Astrocyte (in vitro differentiated cells and primary cell): ENCODE data around the gene DDN. TPM values are rescaled to one million over a fixed set of nuclear protein-coding genes. Genes with fewer than 3 reads are reported as not detected.

Source experiments
- DNase-seq: peaks from one replicate; pipeline ENCODE4 v3.0.0-alpha.2; 2010; ENCODE audit warnings: low read depth
- FAIRE-seq: peaks from 2 replicates; lab custom pipeline; 2011; peaks lifted over from hg19 to GRCh38; lab: Jason Lieb, UNC
- H2AFZ ChIP-seq: 2 replicates; pipeline ENCODE4 v1.6.0; 2012; ENCODE audit warnings: low read depth, low read length, inconsistent platforms
- H3K27ac ChIP-seq: 2 replicates; pipeline ENCODE4 v1.5.1; 2011; ENCODE audit warnings: low read depth, low read length, inconsistent platforms
- H3K27me3 ChIP-seq: 2 replicates; pipeline ENCODE4 v1.6.0; 2011; ENCODE audit warnings: low read length, inconsistent platforms; ENCODE audit not compliant: insufficient read depth
- H3K36me3 ChIP-seq: 2 replicates; pipeline ENCODE4 v1.5.1; 2011; ENCODE audit warnings: low read length, inconsistent platforms; ENCODE audit not compliant: insufficient read depth
- H3K4me1 ChIP-seq: 2 replicates; pipeline ENCODE4 v1.5.1; 2011; ENCODE audit warnings: low read length, inconsistent platforms; ENCODE audit not compliant: insufficient read depth
- H3K4me2 ChIP-seq: 2 replicates; pipeline ENCODE4 v1.6.0; 2012; ENCODE audit warnings: low read length, inconsistent platforms
- H3K4me3 ChIP-seq: 2 replicates; pipeline ENCODE4 v1.5.1; 2011; ENCODE audit warnings: low read depth, mild to moderate bottlenecking, low read length, inconsistent platforms; ENCODE audit not compliant: insufficient read depth
- H3K79me2 ChIP-seq: 2 replicates; pipeline ENCODE4 v1.6.0; 2012; ENCODE audit warnings: mild to moderate bottlenecking, low read length, inconsistent platforms; ENCODE audit not compliant: insufficient read depth
- H3K9ac ChIP-seq: 2 replicates; pipeline ENCODE4 v1.6.0; 2012; ENCODE audit warnings: mild to moderate bottlenecking, low read length, inconsistent platforms
- H3K9me3 ChIP-seq: 2 replicates; pipeline ENCODE4 v1.5.1; 2012; ENCODE audit warnings: low read depth, mild to moderate bottlenecking, low read length, inconsistent platforms; ENCODE audit not compliant: insufficient read depth
- H4K20me1 ChIP-seq: 2 replicates; pipeline ENCODE4 v1.6.0; 2012; ENCODE audit warnings: low read length, inconsistent platforms; ENCODE audit not compliant: insufficient read depth
- H3K27ac Mint-ChIP-seq: one replicate; pipeline ENCODE4 v1.8.0; 2021; ENCODE audit warnings: mild to moderate bottlenecking, mixed read lengths; ENCODE audit not compliant: unreplicated experiment
- H3K27me3 Mint-ChIP-seq: one replicate; pipeline ENCODE4 v1.8.0; 2021; ENCODE audit warnings: low read depth, mixed read lengths; ENCODE audit not compliant: unreplicated experiment
- H3K36me3 Mint-ChIP-seq: one replicate; pipeline ENCODE4 v1.8.0; 2021; ENCODE audit warnings: low read depth, mixed read lengths; ENCODE audit not compliant: unreplicated experiment
- H3K4me1 Mint-ChIP-seq: one replicate; pipeline ENCODE4 v1.8.0; 2021; ENCODE audit warnings: low read depth, mixed read lengths; ENCODE audit not compliant: unreplicated experiment
- H3K4me3 Mint-ChIP-seq: one replicate; pipeline ENCODE4 v1.8.0; 2021; ENCODE audit warnings: mild to moderate bottlenecking, moderate library complexity, mixed read lengths; ENCODE audit not compliant: unreplicated experiment
- H3K9me3 Mint-ChIP-seq: one replicate; pipeline ENCODE4 v1.8.0; 2021; ENCODE audit warnings: mild to moderate bottlenecking, mixed read lengths; ENCODE audit not compliant: unreplicated experiment
- CTCF ChIP-seq: IDR thresholded peaks from 2 replicates; pipeline ENCODE4 v1.5.1; 2011; ENCODE audit warnings: low read depth, mild to moderate bottlenecking, inconsistent platforms, low read length, moderate library complexity; ENCODE audit not compliant: insufficient read depth
- EZH2 ChIP-seq: IDR thresholded peaks from 2 replicates; pipeline ENCODE4 v1.6.1; 2012; ENCODE audit warnings: mild to moderate bottlenecking, low read length, inconsistent platforms; ENCODE audit not compliant: insufficient read depth
- total RNA-seq: library from RNA; stranded (reverse); gene quantifications from 2 replicates; pipeline ENCODE4 v1.2.1, GENCODE V29; 2021

The DDN gene
- total RNA-seq, 1 donor from 2014 or later = 0.50 TPM

DNA sequence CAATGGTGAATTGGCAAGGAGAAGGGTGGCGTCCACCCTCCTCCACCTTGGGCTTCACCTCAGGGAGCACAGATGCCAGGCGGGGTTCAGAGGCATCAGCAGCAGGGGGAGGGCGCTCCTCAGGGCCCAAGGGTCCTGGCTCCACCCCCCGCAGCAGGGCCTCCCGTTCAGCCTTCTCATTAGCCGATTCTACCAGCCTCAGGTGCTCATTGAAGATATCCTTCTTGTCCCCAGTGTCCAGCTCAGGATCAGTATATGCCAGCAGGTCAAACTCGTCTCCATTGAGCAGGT is 38.7 kb upstream of the DDN start:
- H3K9me3 Mint-ChIP-seq = no peaks in the 10 kb centered on the region
- H3K36me3 Mint-ChIP-seq = peaks cover 18% of the 10 kb centered on the region
- Histone ChIP-seq H2AFZ (no peak overlapping the region), H3K4me2 (no peak overlapping the region), H4K20me1 (peaks cover 81% of the 10 kb centered on the region), H3K36me3 (peaks cover 53% of the 10 kb centered on the region), H3K9me3 (no peaks in the 10 kb centered on the region), H3K27ac (no peak overlapping the region), H3K27me3 (no peaks in the 10 kb centered on the region), H3K9ac (no peak overlapping the region), H3K4me3 (no peak overlapping the region), H3K4me1 (no peaks in the 10 kb centered on the region), H3K79me2 (peaks cover 27% of the 10 kb centered on the region)
- TF ChIP-seq CTCF = no peak
- TF ChIP-seq EZH2 = no peak
- DNase-seq = no peak
- no peaks in the 10 kb centered on the region for H3K4me1 Mint-ChIP-seq
- H3K27me3 Mint-ChIP-seq = no peaks in the 10 kb centered on the region
- no peak overlapping the region for H3K27ac Mint-ChIP-seq
- H3K4me3 Mint-ChIP-seq = no peak overlapping the region
- no peak for FAIRE-seq

DNA sequence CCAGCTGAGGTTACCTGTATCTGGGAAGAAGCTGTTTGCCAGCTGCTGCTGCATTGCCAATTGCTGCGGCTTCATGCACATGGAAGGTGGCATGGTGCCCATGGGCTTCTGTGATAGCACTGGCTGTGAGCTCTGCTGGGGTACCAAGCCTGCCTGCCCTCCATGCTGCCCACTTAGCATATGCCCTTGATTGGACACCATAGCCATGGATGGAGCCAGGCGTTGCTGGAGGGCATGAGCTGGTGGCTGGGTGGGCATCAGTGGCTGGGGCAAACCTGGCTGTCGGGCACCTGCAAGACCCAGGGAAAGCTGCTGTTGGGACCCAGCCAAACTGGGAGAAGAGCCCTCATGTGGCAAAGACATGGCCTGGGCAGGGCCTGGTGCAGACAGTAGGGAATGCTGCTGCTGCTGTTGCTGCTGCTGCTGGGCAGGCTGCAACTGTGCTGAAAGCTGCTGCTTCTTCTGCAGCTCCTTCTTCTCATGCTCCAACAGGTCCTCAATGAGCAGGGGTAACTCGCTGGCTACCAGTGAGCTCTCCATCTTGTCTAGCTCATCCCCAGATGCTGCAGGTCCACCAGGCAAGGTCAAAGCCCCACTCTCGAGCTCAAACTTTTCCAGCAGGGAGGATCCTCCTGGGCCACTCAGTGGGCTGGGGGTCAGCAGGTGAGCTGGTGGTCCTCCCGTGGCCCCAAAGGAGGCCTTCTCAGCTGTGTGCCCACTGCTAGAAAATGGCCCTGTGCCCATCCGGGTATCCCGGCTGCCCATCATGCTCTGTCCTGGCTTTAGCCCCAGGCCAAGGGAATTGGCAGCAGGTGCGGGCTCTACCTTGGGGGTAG is 38.2 kb upstream of the DDN start:
- H3K9ac ChIP-seq = no peak overlapping the region
- H3K27ac ChIP-seq = no peak overlapping the region
- H3K36me3 Mint-ChIP-seq = peaks cover 18% of the 10 kb centered on the region
- no peak overlapping the region for H3K27ac Mint-ChIP-seq
- H3K4me2 ChIP-seq = no peak overlapping the region
- H3K4me3 Mint-ChIP-seq = no peak overlapping the region
- H3K9me3 ChIP-seq = no peaks in the 10 kb centered on the region
- no peak overlapping the region for H2AFZ ChIP-seq
- FAIRE-seq (no peak), DNase-seq (no peak)
- H3K4me1 Mint-ChIP-seq = no peaks in the 10 kb centered on the region
- no peak overlapping the region for H3K4me3 ChIP-seq
- H3K79me2 ChIP-seq = peaks cover 27% of the 10 kb centered on the region
- no peaks in the 10 kb centered on the region for H3K27me3 Mint-ChIP-seq
- TF ChIP-seq CTCF (no peak), EZH2 (no peak)
- H4K20me1 ChIP-seq = peaks cover 81% of the 10 kb centered on the region
- H3K27me3 ChIP-seq = no peaks in the 10 kb centered on the region
- no peaks in the 10 kb centered on the region for H3K4me1 ChIP-seq
- H3K36me3 ChIP-seq = peaks cover 48% of the 10 kb centered on the region
- H3K9me3 Mint-ChIP-seq = no peaks in the 10 kb centered on the region

DNA sequence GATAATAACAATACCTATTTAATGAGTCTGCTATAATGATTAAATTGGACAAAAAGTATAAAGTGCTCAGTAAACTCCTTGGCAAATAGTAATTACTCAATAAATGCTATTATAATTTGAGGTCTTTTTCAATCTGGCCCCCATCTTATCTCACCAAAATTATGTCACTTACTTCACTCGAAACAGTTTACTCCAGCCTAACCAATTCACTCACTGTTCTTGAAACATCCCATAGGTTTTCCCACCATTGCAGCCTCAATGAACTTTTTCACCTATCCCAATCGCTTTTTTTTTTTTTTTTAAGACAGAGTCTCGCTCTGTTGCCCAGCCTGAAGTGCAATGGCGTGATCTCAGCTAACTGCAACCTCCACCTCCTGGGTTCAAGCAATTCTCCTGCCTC is 36.9 kb upstream of the DDN start:
- H3K27ac ChIP-seq = no peak overlapping the region
- FAIRE-seq = no peak
- Mint-ChIP-seq H3K27me3 (no peaks in the 10 kb centered on the region), H3K27ac (no peak overlapping the region), H3K36me3 (peaks cover 15% of the 10 kb centered on the region), H3K4me3 (no peak overlapping the region), H3K4me1 (no peaks in the 10 kb centered on the region), H3K9me3 (no peaks in the 10 kb centered on the region)
- H3K4me2 ChIP-seq = no peak overlapping the region
- H3K9ac ChIP-seq = no peak overlapping the region
- H3K4me3 ChIP-seq = no peak overlapping the region
- peaks cover 27% of the 10 kb centered on the region for H3K79me2 ChIP-seq
- H3K27me3 ChIP-seq = no peaks in the 10 kb centered on the region
- H3K4me1 ChIP-seq = no peaks in the 10 kb centered on the region
- no peaks in the 10 kb centered on the region for H3K9me3 ChIP-seq
- TF ChIP-seq CTCF (no peak), EZH2 (no peak)
- DNase-seq = no peak
- H3K36me3 ChIP-seq = peaks cover 46% of the 10 kb centered on the region
- peaks cover 83% of the 10 kb centered on the region for H4K20me1 ChIP-seq
- H2AFZ ChIP-seq = no peak overlapping the region
